Trophoblast cell (in vitro differentiated cells and primary cell): ENCODE results near the gene DBNDD1.

Source experiments
- DNase-seq, 2 donors: peaks; one replicate each; pipeline ENCODE4 v3.0.0-alpha.2; 2016
- H2AFZ ChIP-seq: 2 replicates; pipeline ENCODE4 v1.6.1; 2013; ENCODE audit warnings: low read length, moderate library complexity, mild to moderate bottlenecking; ENCODE audit not compliant: insufficient read depth, poor library complexity
- H2AK5ac ChIP-seq: 2 replicates; pipeline ENCODE4 v1.6.1; 2013; ENCODE audit warnings: mild to moderate bottlenecking, low read length
- H2BK120ac ChIP-seq: 2 replicates; pipeline ENCODE4 v1.6.1; 2013; ENCODE audit warnings: low read length, mild to moderate bottlenecking, moderate library complexity; ENCODE audit not compliant: insufficient read depth, poor library complexity
- H2BK12ac ChIP-seq: 2 replicates; pipeline ENCODE4 v1.6.1; 2013; ENCODE audit warnings: mild to moderate bottlenecking, low read length, moderate library complexity
- H2BK5ac ChIP-seq: 2 replicates; pipeline ENCODE4 v1.6.1; 2013; ENCODE audit warnings: low read length, low read depth, moderate library complexity, mild to moderate bottlenecking; ENCODE audit not compliant: poor library complexity
- H3K14ac ChIP-seq: 2 replicates; pipeline ENCODE4 v1.6.1; 2013; ENCODE audit warnings: mild to moderate bottlenecking, low read length
- H3K18ac ChIP-seq: 2 replicates; pipeline ENCODE4 v1.6.1; 2013; ENCODE audit warnings: mild to moderate bottlenecking, low read length
- H3K23ac ChIP-seq: 2 replicates; pipeline ENCODE4 v1.6.1; 2013; ENCODE audit warnings: low read length
- H3K27ac ChIP-seq: 2 replicates; pipeline ENCODE4 v1.5.1; 2013; ENCODE audit warnings: low read depth, mild to moderate bottlenecking, inconsistent platforms, low read length, moderate library complexity
- H3K27me3 ChIP-seq: 2 replicates; pipeline ENCODE4 v1.6.1; 2013; ENCODE audit warnings: inconsistent platforms, mild to moderate bottlenecking, low read length, moderate library complexity; ENCODE audit not compliant: insufficient read depth
- H3K36me3 ChIP-seq, 2 experiments: 1 replicate in 1 of 2; 2 replicates in 1 of 2; pipeline ENCODE4 v1.6.1; 2013; ENCODE audit warnings: low read length in 2 of 2, mild to moderate bottlenecking in 2 of 2, moderate library complexity in 1 of 2; ENCODE audit not compliant: insufficient read depth in 2 of 2, control insufficient read depth in 1 of 2
- H3K4ac ChIP-seq: 2 replicates; pipeline ENCODE4 v1.6.1; 2013; ENCODE audit warnings: low read depth, mild to moderate bottlenecking, low read length, moderate library complexity
- H3K4me1 ChIP-seq, 2 experiments: 1 replicate in 1 of 2; 2 replicates in 1 of 2; pipeline ENCODE4 v1.6.1; 2013; ENCODE audit warnings: low read length in 2 of 2, mild to moderate bottlenecking in 2 of 2, moderate library complexity in 1 of 2; ENCODE audit not compliant: insufficient read depth in 2 of 2, control insufficient read depth in 1 of 2
- H3K4me2 ChIP-seq: 2 replicates; pipeline ENCODE4 v1.6.1; 2013; ENCODE audit warnings: inconsistent platforms, mild to moderate bottlenecking, low read length, moderate library complexity
- H3K4me3 ChIP-seq: 2 replicates; pipeline ENCODE4 v1.5.1; 2013; ENCODE audit warnings: mild to moderate bottlenecking, low read depth, low read length, inconsistent platforms
- H3K79me1 ChIP-seq: one replicate; pipeline ENCODE4 v1.6.1; 2013; ENCODE audit warnings: low read length
- H3K79me2 ChIP-seq: 2 replicates; pipeline ENCODE4 v1.6.1; 2013; ENCODE audit warnings: low read length, mild to moderate bottlenecking; ENCODE audit not compliant: control insufficient read depth, insufficient read depth, poor library complexity
- H3K9ac ChIP-seq: 2 replicates; pipeline ENCODE4 v1.6.1; 2013; ENCODE audit warnings: mild to moderate bottlenecking, low read length
- H3K9me3 ChIP-seq: 2 replicates; pipeline ENCODE4 v1.6.1; 2013; ENCODE audit warnings: low read depth, mild to moderate bottlenecking, control low read depth, inconsistent platforms, low read length; ENCODE audit not compliant: insufficient read depth
- H4K12ac ChIP-seq: 2 replicates; pipeline ENCODE4 v1.6.1; 2013; ENCODE audit warnings: low read depth, mild to moderate bottlenecking, low read length, moderate library complexity
- H4K8ac ChIP-seq: 2 replicates; pipeline ENCODE4 v1.6.1; 2013; ENCODE audit warnings: low read depth, mild to moderate bottlenecking, low read length, moderate library complexity
- H4K91ac ChIP-seq: one replicate; pipeline ENCODE4 v1.6.1; 2013; ENCODE audit warnings: low read depth, mild to moderate bottlenecking, low read length, moderate library complexity
- WGBS: extraction: QIAGEN DNeasy Blood & Tissue Kit; methylation state at CpG from one replicate; pipeline ENCODE4 v1.1.7; 2013; ENCODE audit warnings: missing lambda C conversion rate; ENCODE audit not compliant: insufficient read length, insufficient coverage; ENCODE audit errors: extremely low coverage; 5-methylcytosine and 5-hydroxymethylcytosine counted together

The DBNDD1 gene

GRCh38 chr16:90041896-90042473 lies 22.7 kb upstream of the DBNDD1 start:
- no peaks in the 10 kb centered on the region for H3K27me3 ChIP-seq
- H4K8ac ChIP-seq: no peak overlapping the region
- no peak overlapping the region for H2BK120ac ChIP-seq
- H3K79me1 ChIP-seq: no peaks in the 10 kb centered on the region
- no peak overlapping the region for H3K18ac ChIP-seq
- no CpG with 5 or more reads among the region's 16 CpGs for WGBS
- no peak overlapping the region for H3K4me2 ChIP-seq
- H2BK5ac ChIP-seq: no peak overlapping the region
- no peak for DNase-seq
- no peaks in the 10 kb centered on the region for H3K79me2 ChIP-seq
- peaks cover 2 to 4% of the 10 kb centered on the region in 2 experiments for H3K4me1 ChIP-seq
- H2AFZ ChIP-seq: no peak overlapping the region
- no peak overlapping the region for H2AK5ac ChIP-seq
- peaks cover 4 to 13% of the 10 kb centered on the region in 2 experiments for H3K36me3 ChIP-seq
- H2BK12ac ChIP-seq: no peak overlapping the region
- no peak overlapping the region for H3K4ac ChIP-seq
- no peak overlapping the region for H3K27ac ChIP-seq
- H4K91ac ChIP-seq: no peak overlapping the region
- H3K9ac ChIP-seq: no peak overlapping the region
- no peak overlapping the region for H3K23ac ChIP-seq
- H3K14ac ChIP-seq: no peak overlapping the region
- no peak overlapping the region for H4K12ac ChIP-seq
- H3K9me3 ChIP-seq: peaks cover 4% of the 10 kb centered on the region
- H3K4me3 ChIP-seq: no peak overlapping the region

- Histone ChIP-seq H3K27ac (no peak overlapping the region), H3K14ac (no peak overlapping the region), H4K12ac (no peak overlapping the region), H2BK12ac (no peak overlapping the region), H2AK5ac (no peak overlapping the region), H3K27me3 (no peaks in the 10 kb centered on the region), H3K79me1 (no peaks in the 10 kb centered on the region), H2BK5ac (no peak overlapping the region), H2AFZ (no peak overlapping the region), H3K4me1 (no peaks in the 10 kb centered on the region), H3K9ac (no peak overlapping the region), H3K4me2 (no peak overlapping the region), H3K9me3 (peaks cover 3% of the 10 kb centered on the region), H4K8ac (no peak overlapping the region), H4K91ac (no peak overlapping the region), H3K79me2 (no peaks in the 10 kb centered on the region), H3K23ac (no peak overlapping the region), H3K4me3 (no peak overlapping the region), H3K4ac (no peak overlapping the region), H3K18ac (no peak overlapping the region), H3K36me3 (peaks cover 8 to 18% of the 10 kb centered on the region in 2 experiments), H2BK120ac (no peak overlapping the region)
- WGBS: no CpG with 5 or more reads among the region's 29 CpGs
- no peak for DNase-seq
These were observed 21.1 kb upstream of the DBNDD1 start for GRCh38 chr16:90040152-90041023.

DNA sequence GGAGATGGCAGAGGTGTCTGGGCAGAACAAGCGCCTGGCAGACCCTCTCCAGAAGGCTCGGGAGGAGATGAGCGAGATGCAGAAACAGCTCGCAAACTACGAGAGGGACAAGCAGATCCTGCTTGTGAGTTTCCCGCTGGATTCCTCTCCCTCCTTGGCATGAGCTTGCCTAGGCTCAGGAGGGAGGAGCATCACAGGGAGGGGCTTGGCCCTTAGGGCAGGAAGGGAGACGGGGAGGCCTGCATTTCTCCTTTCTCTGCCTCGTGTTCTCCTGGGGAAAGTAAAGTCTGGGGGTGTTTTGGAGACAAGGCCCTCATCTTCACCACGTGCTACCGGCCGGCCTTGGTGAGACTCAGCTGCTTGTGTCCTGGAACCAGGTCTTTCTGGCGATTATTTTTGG lies 18.0 kb upstream of the DBNDD1 start:
- Histone ChIP-seq H3K4ac (no peak overlapping the region), H3K79me2 (no peaks in the 10 kb centered on the region), H2AFZ (no peak overlapping the region), H3K23ac (no peak overlapping the region), H2AK5ac (no peak overlapping the region), H3K14ac (no peak overlapping the region), H4K8ac (no peak overlapping the region), H3K18ac (no peak overlapping the region), H3K9ac (no peak overlapping the region), H3K4me2 (no peak overlapping the region), H2BK5ac (no peak overlapping the region), H3K36me3 (peaks cover 14 to 19% of the 10 kb centered on the region in 2 experiments), H3K9me3 (peaks cover 4% of the 10 kb centered on the region), H3K4me1 (no peaks in the 10 kb centered on the region), H4K12ac (no peak overlapping the region), H3K27ac (no peak overlapping the region), H2BK120ac (no peak overlapping the region), H3K4me3 (no peak overlapping the region), H2BK12ac (no peak overlapping the region), H3K27me3 (no peaks in the 10 kb centered on the region), H3K79me1 (no peaks in the 10 kb centered on the region), H4K91ac (no peak overlapping the region)
- DNase-seq: no peak
- whole genome bisulfite sequencing: no CpG with 5 or more reads among the region's 12 CpGs

DNA sequence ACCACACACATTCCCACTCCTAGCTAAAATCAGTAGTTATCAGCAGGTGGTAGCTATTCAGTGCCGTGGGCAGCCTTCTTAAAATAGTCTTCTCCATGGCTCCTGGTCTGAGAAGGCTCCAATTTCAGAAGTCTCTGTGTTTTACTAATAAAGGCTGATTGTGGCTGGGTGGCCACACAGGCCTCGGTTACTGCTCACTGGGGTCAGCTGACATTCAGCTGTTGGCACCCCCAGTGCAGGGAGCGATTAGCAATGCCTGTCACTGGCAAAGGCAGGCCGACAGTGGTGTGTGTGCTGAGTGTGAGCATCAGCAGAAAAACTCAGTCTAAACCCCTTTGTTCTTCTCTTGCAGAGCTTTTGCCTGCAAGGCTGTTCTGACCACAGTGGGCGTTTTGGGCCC lies 16.6 kb upstream of the DBNDD1 start:
- no peak overlapping the region for H4K8ac ChIP-seq
- H3K79me2 ChIP-seq: no peaks in the 10 kb centered on the region
- no peak overlapping the region for H3K14ac ChIP-seq
- no peak overlapping the region for H3K27ac ChIP-seq
- peaks cover 4% of the 10 kb centered on the region for H3K9me3 ChIP-seq
- H4K91ac ChIP-seq: no peak overlapping the region
- H3K4me2 ChIP-seq: no peak overlapping the region
- no peak overlapping the region for H2BK120ac ChIP-seq
- DNase-seq: peak; percentile 71 to 85
- no peak overlapping the region for H2AK5ac ChIP-seq
- H3K9ac ChIP-seq: no peak overlapping the region
- H3K23ac ChIP-seq: no peak overlapping the region
- no peaks in the 10 kb centered on the region for H3K79me1 ChIP-seq
- H3K4me1 ChIP-seq: no peaks in the 10 kb centered on the region
- no peak overlapping the region for H3K4ac ChIP-seq
- H3K27me3 ChIP-seq: no peaks in the 10 kb centered on the region
- no peak overlapping the region for H4K12ac ChIP-seq
- H3K18ac ChIP-seq: no peak overlapping the region
- whole genome bisulfite sequencing: no CpG with 5 or more reads among the region's 5 CpGs
- peaks cover 17 to 29% of the 10 kb centered on the region in 2 experiments for H3K36me3 ChIP-seq
- no peak overlapping the region for H2BK12ac ChIP-seq
- no peak overlapping the region for H3K4me3 ChIP-seq
- no peak overlapping the region for H2AFZ ChIP-seq
- H2BK5ac ChIP-seq: no peak overlapping the region
